AG04450 (cell line): ENCODE results near the gene GLRX. TPM values are rescaled to one million over a fixed set of nuclear protein-coding genes. Genes with fewer than 3 reads are reported as not detected.

Source experiments
- CTCF ChIA-PET: fragments of 300-600, 350-600 bp; formaldehyde crosslinking; extraction: SDS; loops from one replicate; lab custom pipeline; 2022; ENCODE audit warnings: antibody characterized with exemption, inconsistent platforms; lab: Charles Lee
- POLR2A ChIA-PET: fragments of 350-600 bp; formaldehyde crosslinking; extraction: SDS; loops from one replicate; lab custom pipeline; 2021; ENCODE audit warnings: antibody characterized with exemption, inconsistent platforms; lab: Yijun Ruan, JAX
- DNase-seq: peaks from one replicate; pipeline ENCODE4 v3.0.0-alpha.2; 2011; ENCODE audit warnings: low read depth, low spot score
- H3K27ac ChIP-seq: one replicate; pipeline ENCODE4 v1.5.1; 2012; ENCODE audit warnings: low read depth, low read length, control low read depth
- H3K27me3 ChIP-seq: one replicate; pipeline ENCODE4 v1.6.0; 2012; ENCODE audit warnings: low read length; ENCODE audit not compliant: control insufficient read depth, insufficient read depth
- H3K4me3 ChIP-seq: 2 replicates; pipeline ENCODE4 v1.5.1; 2011; ENCODE audit warnings: mild to moderate bottlenecking, low read depth, low read length, control low read depth
- H3K9me3 ChIP-seq: 2 replicates; pipeline ENCODE4 v1.5.1; 2012; ENCODE audit warnings: low read length; ENCODE audit not compliant: control insufficient read depth, insufficient read depth
- CTCF ChIP-seq: IDR thresholded peaks from 2 replicates; pipeline ENCODE4 v1.5.1; 2011; ENCODE audit warnings: low read depth, low read length, control low read depth, inconsistent platforms
- polyA plus RNA-seq: library from polyadenylated mRNA; depleted of rRNA; stranded (reverse); fragments of >200 nt; gene quantifications from 2 replicates; pipeline ENCODE4 v1.2.3, GENCODE V29; 2011

Gene GLRX
- polyA plus RNA-seq, 1 experiment = 233 TPM

- Histone ChIP-seq H3K9me3 (no peaks in the 10 kb centered on the region), H3K27me3 (no peaks in the 10 kb centered on the region), H3K4me3 (peak overlapping the region; percentile 28), H3K27ac (peak overlapping the region; percentile 100)
- peak; percentile 98 for TF ChIP-seq CTCF
- ChIA-PET POLR2A (interaction anchor here (1.0 to 3.1 kb wide), 7 partner anchors 36 to 479 kb away, joined by 3 to 10 read pairs (median 5); partner anchors contain the start of gene GLRX), CTCF (interaction anchor here (0.7 to 3.4 kb wide), 5 partner anchors 9 to 485 kb away, joined by 3 to 13 read pairs (median 5); no protein-coding TSS in a partner anchor)
- DNase-seq = peak; percentile 98
These were observed 36.4 kb upstream of the GLRX start for GRCh38 chr5:95858661-95859595.

- ChIA-PET CTCF (interaction anchor here (1.1 to 3.4 kb wide), 3 partner anchors 11 to 486 kb away, joined by 3 to 13 read pairs (median 10); no protein-coding TSS in a partner anchor), POLR2A (interaction anchor here (0.6 to 3.1 kb wide), 7 partner anchors 35 to 576 kb away, joined by 3 to 10 read pairs (median 5); partner anchors contain the start of gene GLRX)
- no peak for TF ChIP-seq CTCF
- H3K9me3 ChIP-seq = no peaks in the 10 kb centered on the region
- H3K27ac ChIP-seq = peak overlapping the region; percentile 100
- no peak overlapping the region for H3K4me3 ChIP-seq
- peak; percentile 77 for DNase-seq
- H3K27me3 ChIP-seq = no peaks in the 10 kb centered on the region
These were observed 35.5 kb upstream of the GLRX start for GRCh38 chr5:95858023-95858461.

- CTCF ChIA-PET = interaction anchor here (0.7 to 3.4 kb wide), 5 partner anchors 10 to 487 kb away, joined by 3 to 13 read pairs (median 4); no protein-coding TSS in a partner anchor
- POLR2A ChIA-PET = interaction anchor here (0.6 to 3.1 kb wide), 7 partner anchors 35 to 577 kb away, joined by 3 to 9 read pairs (median 3); partner anchors contain the start of gene GLRX
- Histone ChIP-seq H3K27ac (peak overlapping the region; percentile 100), H3K27me3 (no peaks in the 10 kb centered on the region), H3K9me3 (no peaks in the 10 kb centered on the region), H3K4me3 (no peak overlapping the region)
- TF ChIP-seq CTCF = no peak
- DNase-seq = peak; percentile 58
These were observed 34.8 kb upstream of the GLRX start for GRCh38 chr5:95857185-95857945.

DNA sequence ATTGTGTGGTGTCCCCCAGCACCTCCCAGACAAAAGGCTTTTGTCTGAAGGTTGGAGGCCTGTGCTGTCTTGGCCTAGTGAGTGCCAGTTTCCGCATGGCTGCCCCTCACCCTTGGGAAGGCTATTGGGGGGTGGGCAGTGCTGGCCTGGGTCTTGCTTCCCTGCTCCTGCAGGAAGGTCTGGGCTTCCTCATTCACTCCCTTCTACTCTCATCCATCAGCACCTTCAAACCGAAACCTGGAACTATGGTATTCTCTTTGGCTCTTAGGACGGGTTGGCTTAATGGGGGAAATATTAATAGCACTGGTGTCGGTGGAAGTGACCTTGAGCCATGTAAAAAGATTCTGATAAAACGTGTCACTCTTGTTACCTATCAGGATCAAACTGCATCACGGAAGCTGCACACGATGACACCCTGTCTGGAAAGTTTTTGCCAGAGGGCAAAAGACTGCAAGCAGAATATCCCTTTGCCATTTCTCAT is 34.0 kb upstream of the GLRX start:
- Histone ChIP-seq H3K9me3 (no peaks in the 10 kb centered on the region; the same call in 1 of the 2 replicates), H3K27me3 (no peaks in the 10 kb centered on the region), H3K27ac (no peak overlapping the region), H3K4me3 (no peak overlapping the region)
- TF ChIP-seq CTCF = no peak
- ChIA-PET CTCF (interaction anchor here (1.4 to 3.4 kb wide), 2 partner anchors 10 to 480 kb away, joined by 10 to 13 read pairs; no protein-coding TSS in a partner anchor), POLR2A (interaction anchor here (2.1 kb wide), 1 partner anchor 34 kb away, joined by 6 read pairs; the partner anchor contains the start of gene GLRX)
- no peak for DNase-seq
